IPS-18a (cell line): ENCODE results near the gene OTUD6A.

Experiments used
- H3K27ac ChIP-seq: one replicate; pipeline ENCODE4 v1.5.1; 2013; ENCODE audit warnings: low read length
- H3K27me3 ChIP-seq: one replicate; pipeline ENCODE4 v1.6.1; 2013; ENCODE audit warnings: mild to moderate bottlenecking, low read length; ENCODE audit not compliant: control insufficient read depth, insufficient read depth
- H3K36me3 ChIP-seq: one replicate; pipeline ENCODE4 v1.6.1; 2013; ENCODE audit warnings: low read depth, low read length; ENCODE audit not compliant: control insufficient read depth
- H3K4me1 ChIP-seq: one replicate; pipeline ENCODE4 v1.6.1; 2013; ENCODE audit warnings: low read depth, low read length; ENCODE audit not compliant: control insufficient read depth
- H3K4me3 ChIP-seq: one replicate; pipeline ENCODE4 v1.5.1; 2013; ENCODE audit warnings: low read length
- H3K9ac ChIP-seq: one replicate; pipeline ENCODE4 v1.6.1; 2013; ENCODE audit warnings: mild to moderate bottlenecking, low read length, moderate library complexity
- H3K9me3 ChIP-seq: one replicate; pipeline ENCODE4 v1.6.1; 2013; ENCODE audit warnings: low read depth, low read length; ENCODE audit not compliant: control insufficient read depth

The OTUD6A gene

DNA sequence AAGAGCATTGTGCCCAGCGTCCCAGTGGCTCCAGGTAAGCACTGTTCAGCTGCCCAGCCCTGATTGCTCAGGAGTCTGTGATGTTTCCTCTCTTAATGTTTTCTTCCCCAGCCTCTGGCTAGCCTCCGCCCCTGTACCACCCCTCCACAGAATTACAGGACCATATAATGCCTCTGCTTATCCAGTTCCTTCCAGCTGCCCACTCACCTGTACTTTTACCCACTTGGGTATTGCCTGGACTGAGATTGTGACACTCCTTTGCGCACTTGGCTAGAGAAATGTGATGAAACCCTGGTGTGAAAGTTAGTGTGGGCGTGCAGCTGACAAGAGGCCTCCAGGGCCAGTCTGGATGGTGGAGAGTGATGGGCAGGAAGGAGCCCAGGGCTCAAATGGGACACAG, 12.3 kb upstream of the OTUD6A start, which contains the start of gene AWAT2:
TSS of gene AWAT2 (minus strand) at position 14 of the 400 bp plus-strand sequence. CDS start at position 8, 6 bp downstream.
- Histone ChIP-seq H3K9me3 (peaks cover 10% of the 10 kb centered on the region), H3K27me3 (no peaks in the 10 kb centered on the region)

DNA sequence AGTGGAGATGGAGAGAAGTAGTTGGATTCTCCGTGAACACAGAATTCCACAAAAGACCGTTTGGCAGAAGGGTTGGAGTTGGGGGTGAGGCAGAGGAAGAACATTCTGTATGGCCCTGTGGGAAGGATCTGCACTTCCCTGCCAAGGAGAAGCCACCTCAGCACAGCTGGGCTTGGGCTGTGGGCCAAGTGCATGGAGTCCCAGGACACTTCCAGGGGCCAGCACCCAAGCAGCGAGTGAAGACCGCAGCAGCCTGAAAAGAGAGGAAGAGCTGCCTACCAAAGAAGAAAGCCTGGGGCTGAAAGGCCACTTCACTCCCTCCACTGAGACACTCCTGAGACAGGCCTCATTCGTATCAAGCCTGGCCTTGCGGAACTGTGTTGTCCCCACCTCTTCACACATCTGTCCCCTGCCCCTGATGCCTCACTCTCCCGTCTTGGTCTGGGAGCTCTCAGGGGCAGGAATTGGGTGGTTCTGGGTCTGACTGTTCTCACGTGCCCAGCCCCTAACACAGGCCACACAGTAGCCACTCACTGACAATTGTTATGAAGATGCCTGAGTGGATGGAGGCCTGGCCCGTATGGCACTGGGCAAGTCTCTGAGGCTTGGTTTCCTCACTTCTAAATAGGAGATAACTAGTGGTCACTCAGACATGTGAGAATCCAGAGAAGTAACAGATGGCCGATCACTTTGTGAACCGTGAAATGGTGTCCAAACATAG, 9.2 kb upstream of the OTUD6A start:
- Histone ChIP-seq H3K27me3 (no peaks in the 10 kb centered on the region), H3K36me3 (no peaks in the 10 kb centered on the region), H3K4me1 (no peaks in the 10 kb centered on the region), H3K4me3 (no peak overlapping the region), H3K9ac (no peak overlapping the region), H3K9me3 (peaks cover 13% of the 10 kb centered on the region), H3K27ac (no peak overlapping the region)

More for the DNA sequence above, 12.3 kb upstream of the OTUD6A start, which contains the start of gene AWAT2:
- Histone ChIP-seq H3K4me3 (no peak within 1 kb of the TSS), H3K27ac (no peak within 1 kb of the TSS), H3K36me3 (no peaks in the 10 kb centered on the region), H3K9ac (no peak within 1 kb of the TSS), H3K4me1 (no peaks in the 10 kb centered on the region)

DNA sequence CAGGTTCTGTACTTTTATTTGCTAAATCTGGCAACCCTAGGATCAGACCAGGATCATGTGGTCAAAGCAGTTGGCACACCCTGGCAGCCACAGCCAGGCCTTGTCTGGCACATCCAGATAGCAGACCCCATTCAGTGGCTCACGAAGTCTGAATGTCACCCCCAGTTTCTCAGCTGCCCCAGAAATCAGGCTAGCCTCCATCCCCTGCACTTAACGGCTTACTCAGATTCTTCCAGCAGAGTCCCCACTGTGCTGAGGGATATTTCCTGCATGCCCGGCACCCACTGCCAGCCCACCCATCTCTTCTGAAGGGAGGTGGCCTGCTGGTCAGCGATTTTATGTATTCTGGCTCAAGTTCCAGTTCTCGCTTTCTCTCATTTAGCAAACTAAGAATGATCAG, 7.9 kb upstream of the OTUD6A start:
- Histone ChIP-seq H3K9me3 (peaks cover 13% of the 10 kb centered on the region), H3K27ac (no peak overlapping the region), H3K4me1 (no peaks in the 10 kb centered on the region), H3K36me3 (no peaks in the 10 kb centered on the region), H3K9ac (no peak overlapping the region), H3K27me3 (no peaks in the 10 kb centered on the region), H3K4me3 (no peak overlapping the region)

DNA sequence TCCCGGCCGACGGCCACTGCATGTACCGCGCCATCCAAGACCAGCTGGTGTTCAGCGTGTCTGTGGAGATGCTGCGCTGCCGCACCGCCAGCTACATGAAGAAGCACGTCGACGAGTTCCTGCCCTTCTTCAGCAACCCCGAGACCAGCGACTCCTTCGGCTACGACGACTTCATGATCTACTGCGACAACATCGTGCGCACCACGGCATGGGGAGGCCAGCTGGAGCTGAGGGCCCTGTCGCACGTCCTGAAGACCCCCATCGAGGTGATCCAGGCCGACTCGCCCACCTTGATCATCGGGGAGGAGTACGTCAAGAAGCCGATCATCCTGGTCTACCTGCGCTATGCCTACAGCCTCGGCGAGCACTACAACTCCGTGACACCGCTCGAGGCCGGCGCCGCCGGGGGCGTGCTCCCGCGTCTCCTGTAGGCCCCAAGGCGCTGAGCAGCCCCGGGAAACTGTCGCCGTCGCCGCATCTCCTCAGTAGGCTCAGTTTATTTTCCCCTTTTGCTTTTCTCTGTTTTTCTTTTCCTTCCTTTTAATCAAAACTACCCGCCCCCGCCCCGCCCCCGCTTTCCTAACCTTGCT, 799 bp downstream of the OTUD6A start:
- Histone ChIP-seq H3K27me3 (no peaks in the 10 kb centered on the region), H3K9ac (no peak overlapping the region), H3K9me3 (peaks cover 3% of the 10 kb centered on the region), H3K27ac (no peak overlapping the region), H3K4me1 (no peaks in the 10 kb centered on the region), H3K4me3 (no peak overlapping the region), H3K36me3 (no peaks in the 10 kb centered on the region)

DNA sequence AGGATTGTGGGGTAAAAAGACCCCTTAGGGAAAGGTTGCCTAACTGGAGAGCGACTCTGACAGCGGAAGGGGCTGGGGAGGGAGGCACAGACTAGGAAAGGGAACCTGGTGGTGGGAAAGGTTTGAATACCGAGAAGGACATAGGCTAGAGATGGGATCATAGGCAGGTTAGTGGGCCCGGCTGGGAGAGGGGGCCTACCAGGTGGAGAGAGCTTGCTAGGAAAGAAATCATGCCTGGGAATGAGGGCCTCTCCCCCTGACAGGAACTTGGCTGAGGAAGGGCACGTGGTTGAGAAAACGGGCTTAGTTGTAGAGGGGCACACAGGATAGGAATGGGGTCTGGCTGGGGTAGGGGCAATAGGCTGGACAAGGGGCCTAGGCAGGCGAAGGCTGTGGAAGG, 4.4 kb downstream of the OTUD6A start:
- Histone ChIP-seq H3K4me3 (no peak overlapping the region), H3K27ac (no peak overlapping the region), H3K4me1 (no peaks in the 10 kb centered on the region), H3K36me3 (no peaks in the 10 kb centered on the region), H3K9me3 (peaks cover 3% of the 10 kb centered on the region), H3K27me3 (no peaks in the 10 kb centered on the region), H3K9ac (no peak overlapping the region)

DNA sequence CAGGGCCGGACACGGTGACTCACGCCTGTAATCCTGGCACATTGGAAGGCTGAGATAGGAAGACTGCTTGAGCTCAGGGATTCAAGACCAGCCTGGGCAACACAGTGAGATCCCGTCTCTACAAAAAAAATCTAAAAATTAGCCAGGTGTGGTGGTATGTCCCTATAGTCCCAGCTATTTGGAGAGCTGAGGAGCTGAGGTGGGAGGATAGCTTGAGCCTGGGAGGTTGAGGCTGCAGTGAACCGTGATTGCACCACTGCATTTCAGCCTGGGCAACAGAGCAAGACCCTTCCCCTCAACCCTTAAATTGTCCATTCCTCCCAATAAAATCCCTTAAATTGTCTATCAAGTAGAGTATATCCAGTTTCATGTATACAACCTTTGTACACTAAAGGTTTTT, 17.0 kb downstream of the OTUD6A start:
- H3K27ac ChIP-seq, result no peak overlapping the region
- no peaks in the 10 kb centered on the region for H3K36me3 ChIP-seq
- H3K27me3 ChIP-seq, result no peaks in the 10 kb centered on the region
- no peak overlapping the region for H3K4me3 ChIP-seq
- H3K9me3 ChIP-seq, result peaks cover 14% of the 10 kb centered on the region
- H3K4me1 ChIP-seq, result no peaks in the 10 kb centered on the region
- no peak overlapping the region for H3K9ac ChIP-seq

DNA sequence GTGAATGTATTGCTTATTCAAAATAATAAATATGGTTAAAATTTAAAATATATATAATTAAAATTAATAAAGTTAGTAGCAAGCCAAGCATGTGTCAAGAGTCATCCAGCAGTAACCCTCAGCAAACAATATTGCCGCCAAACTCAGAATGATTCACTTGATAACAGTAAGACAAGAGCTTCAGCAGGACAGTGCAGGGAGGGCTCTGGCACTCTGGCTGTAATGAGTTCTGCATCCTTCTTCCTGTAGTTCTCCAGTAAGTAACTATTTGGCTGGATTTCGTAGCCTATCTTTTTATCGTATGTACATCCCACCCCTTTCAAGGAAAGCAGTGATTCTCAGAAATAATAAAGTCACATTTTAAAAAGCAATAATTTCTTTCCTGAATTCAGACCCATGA, 17.6 kb downstream of the OTUD6A start:
- H3K4me1 ChIP-seq, result peaks cover 1% of the 10 kb centered on the region
- peaks cover 14% of the 10 kb centered on the region for H3K9me3 ChIP-seq
- H3K27me3 ChIP-seq, result no peaks in the 10 kb centered on the region
- H3K9ac ChIP-seq, result no peak overlapping the region
- no peak overlapping the region for H3K27ac ChIP-seq
- no peak overlapping the region for H3K4me3 ChIP-seq
- no peaks in the 10 kb centered on the region for H3K36me3 ChIP-seq

DNA sequence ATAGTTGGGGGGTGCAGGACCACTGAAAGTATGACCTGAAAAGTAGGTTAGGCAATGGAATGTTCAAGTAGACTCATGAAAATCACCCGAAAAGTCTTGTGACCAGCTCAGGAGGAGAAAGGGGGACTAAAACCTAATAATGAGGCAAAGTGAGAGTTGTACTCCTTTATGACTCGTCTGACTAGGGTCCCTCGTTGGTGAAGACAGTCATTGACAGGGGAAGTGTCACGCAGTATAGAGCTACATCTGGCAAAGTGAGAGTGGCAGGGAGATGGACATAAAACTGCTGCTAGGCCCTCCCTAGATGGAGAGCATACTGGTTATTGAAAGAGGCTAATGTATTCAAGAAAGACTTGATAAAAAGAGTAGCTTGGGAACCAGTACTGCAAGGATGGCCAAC, 20.5 kb downstream of the OTUD6A start:
- H3K9me3 ChIP-seq, result peaks cover 10% of the 10 kb centered on the region
- no peaks in the 10 kb centered on the region for H3K36me3 ChIP-seq
- H3K4me3 ChIP-seq, result no peak overlapping the region
- peaks cover 4% of the 10 kb centered on the region for H3K4me1 ChIP-seq
- no peaks in the 10 kb centered on the region for H3K27me3 ChIP-seq
- no peak overlapping the region for H3K9ac ChIP-seq
- no peak overlapping the region for H3K27ac ChIP-seq

DNA sequence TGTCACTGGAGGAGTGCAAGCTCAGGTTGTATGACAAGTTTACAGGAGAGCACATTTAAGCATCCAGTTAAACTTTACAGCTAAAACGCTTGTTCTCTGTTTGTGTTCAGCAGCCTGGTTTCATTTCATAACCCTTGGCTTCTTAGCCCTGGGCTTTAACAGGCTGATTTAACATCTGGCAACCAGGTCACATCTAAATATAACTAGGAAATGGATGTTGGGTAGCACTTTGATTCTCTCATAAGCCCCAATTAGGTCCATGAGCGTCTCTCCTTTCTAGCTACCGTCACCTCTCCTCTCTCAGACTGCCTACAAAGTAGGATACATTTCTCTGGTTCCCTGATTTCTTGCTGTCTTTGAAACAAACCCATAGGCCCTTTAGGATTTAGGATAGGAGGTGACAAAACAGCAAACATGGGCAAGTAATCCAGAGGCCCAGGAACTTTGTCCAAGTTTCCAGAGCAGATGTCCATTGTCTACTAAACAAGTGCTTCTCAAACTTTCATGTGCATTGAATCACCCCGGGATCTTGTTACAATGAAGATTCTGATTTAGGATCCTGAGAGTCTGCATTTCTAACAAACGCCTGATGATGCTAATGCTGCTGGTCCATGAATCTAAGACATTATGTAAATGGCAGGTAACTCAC, 22.5 kb downstream of the OTUD6A start:
- H3K4me3 ChIP-seq, result no peak overlapping the region
- H3K27ac ChIP-seq, result no peak overlapping the region
- no peak overlapping the region for H3K9ac ChIP-seq
- peaks cover 7% of the 10 kb centered on the region for H3K9me3 ChIP-seq
- no peaks in the 10 kb centered on the region for H3K36me3 ChIP-seq
- H3K27me3 ChIP-seq, result no peaks in the 10 kb centered on the region
- peaks cover 4% of the 10 kb centered on the region for H3K4me1 ChIP-seq

DNA sequence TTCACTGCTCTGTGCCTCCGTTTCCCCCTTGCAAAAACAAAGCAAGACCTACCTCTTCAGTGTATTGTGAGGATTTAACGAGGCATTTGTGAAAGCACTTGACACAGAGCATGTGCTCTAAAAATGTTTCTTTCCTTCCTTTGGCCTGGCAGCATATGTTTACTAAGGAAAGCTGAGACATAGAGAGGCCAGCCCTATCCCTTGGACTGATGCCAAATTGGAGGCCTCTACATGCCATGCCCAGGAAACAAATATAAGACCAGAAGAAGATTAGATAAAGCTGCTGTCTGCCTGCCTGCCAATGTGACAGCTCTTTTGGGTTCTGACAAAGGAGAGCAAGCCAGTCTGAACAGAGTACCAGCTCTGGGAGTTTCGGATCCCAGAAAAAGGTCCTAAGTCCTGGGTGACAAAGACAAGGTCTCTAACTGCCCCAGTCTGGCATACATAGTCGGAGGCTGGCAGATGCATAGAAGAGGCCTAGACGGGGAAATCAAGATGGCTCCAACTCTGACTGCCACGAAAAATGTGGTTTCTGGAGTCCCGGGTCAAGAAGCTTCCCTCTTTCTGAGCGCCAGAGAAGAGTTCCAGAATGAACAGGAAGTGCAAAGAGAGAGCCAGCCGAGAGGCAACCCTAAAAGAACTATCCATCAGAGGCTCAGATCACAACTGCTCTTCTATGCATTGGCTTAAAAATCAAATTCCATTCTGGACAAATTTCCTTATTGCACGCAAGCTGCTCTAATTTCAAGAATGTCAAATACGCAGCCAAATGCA, 25.8 kb downstream of the OTUD6A start:
- H3K4me3 ChIP-seq, result no peak overlapping the region
- no peak overlapping the region for H3K9ac ChIP-seq
- peaks cover 4% of the 10 kb centered on the region for H3K4me1 ChIP-seq
- no peaks in the 10 kb centered on the region for H3K36me3 ChIP-seq
- H3K9me3 ChIP-seq, result peaks cover 7% of the 10 kb centered on the region
- no peaks in the 10 kb centered on the region for H3K27me3 ChIP-seq
- H3K27ac ChIP-seq, result no peak overlapping the region

DNA sequence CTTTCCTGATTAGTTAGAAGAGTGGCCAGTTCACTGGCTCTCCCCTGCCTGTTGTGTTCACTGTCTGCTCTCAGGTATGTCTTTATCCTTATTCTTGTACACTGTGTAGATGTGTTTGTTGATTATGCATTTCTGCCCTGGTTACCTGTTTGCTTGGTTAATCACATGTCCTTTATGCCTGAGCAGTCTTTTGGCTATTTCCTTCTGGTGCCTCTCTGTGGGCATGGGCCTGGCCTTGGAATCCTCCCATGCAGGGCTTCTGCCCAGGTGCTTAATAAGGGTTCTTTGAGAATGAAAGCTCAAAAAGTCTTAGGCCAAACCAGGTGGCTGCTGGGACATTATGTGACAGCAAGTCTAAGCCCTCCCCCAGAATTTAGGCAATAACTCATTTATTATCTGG, 26.5 kb downstream of the OTUD6A start:
- Histone ChIP-seq H3K36me3 (no peaks in the 10 kb centered on the region), H3K9me3 (peaks cover 7% of the 10 kb centered on the region), H3K4me1 (peaks cover 4% of the 10 kb centered on the region), H3K27ac (no peak overlapping the region), H3K4me3 (no peak overlapping the region), H3K9ac (no peak overlapping the region), H3K27me3 (no peaks in the 10 kb centered on the region)
